SIG-M5 treated with dmso at 0.1 percent for 504 hours (cell line): Measurements from ENCODE around the gene GPR50.

Experiments used
- DNase-seq: peaks from one replicate; lab custom pipeline; 2025; ENCODE audit not compliant: unreplicated experiment; lab: John Stamatoyannopoulos, UW

The GPR50 gene

DNA sequence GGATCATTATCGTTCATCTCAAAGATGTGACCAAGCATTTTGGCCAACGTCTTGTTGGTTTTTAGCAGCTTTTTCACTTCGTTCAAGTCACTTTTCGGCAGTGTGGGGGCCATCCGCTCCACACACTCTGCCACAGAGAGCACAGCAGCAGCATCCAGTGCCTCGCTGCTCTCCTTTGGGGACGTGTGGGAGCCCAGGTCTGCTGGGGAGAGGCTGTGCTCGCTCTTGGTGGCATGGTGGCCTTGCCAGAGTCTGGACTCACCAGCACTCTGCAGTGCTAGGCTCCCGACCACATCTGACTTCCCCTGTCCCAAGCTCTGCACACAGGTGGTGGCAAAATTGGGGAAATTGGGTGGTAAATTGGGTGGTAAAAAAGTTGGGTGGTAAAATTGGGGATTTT, 50.6 kb downstream of the GPR50 start:
- DNase-seq = no peak

DNA sequence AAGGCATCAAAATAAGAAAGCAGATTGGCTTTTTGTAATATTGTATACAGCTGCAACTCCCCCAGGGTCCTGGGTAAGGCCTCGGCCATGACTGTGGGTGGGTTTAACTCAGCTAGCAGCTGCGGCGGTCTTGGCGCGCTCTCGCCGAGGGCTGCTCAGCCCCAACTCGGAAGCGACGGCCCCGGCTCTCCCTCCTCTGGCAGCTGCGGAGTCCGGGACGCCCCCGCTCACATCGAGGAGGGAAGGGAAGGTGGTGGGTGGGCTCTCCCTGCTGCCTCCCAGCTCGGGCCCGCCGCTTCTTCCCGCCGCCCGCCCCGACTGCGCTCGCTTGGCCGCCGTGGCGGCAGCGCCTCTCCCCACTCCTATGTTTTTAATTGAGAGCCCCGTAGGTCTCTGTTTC, 51.2 kb downstream of the GPR50 start:
- no peak for DNase-seq

DNA sequence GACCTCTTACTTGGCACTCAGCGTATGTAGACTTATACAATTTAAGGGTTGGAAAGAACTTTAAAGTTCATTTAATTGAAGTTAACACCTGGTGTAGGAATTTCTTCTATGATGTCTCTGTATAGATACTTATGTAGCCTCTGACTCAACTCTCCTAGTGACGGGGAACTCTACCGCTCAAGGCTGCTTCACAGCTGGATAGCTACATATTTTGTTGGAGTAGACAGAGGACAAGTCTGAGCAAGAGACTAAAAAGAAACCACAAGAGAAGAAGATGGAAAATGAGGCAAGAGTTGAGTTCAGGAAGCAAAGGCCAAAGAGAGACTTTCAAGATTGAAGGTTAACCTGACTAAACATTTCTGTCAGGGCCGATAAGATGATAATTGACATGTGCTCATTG, 52.6 kb downstream of the GPR50 start:
- DNase-seq = no peak
